ENCODE data around the gene ANKRD18A. TPM values are rescaled to one million over a fixed set of nuclear protein-coding genes. Genes with fewer than 3 reads are reported as not detected.

The ANKRD18A gene
- total and polyA plus RNA-seq, 4 donors: 0.35 to 6.7 (median 3.6) TPM

Small RNA genes within 50 kb of the gene (small RNA-seq; reads per million reads assigned to genes)
- not detected for gene AL390726.1 (ENCODE audit: low replicate concordance)
- gene AL390726.2 (ENCODE audit: low replicate concordance): not detected
- not detected for gene AL390726.3 (ENCODE audit: low replicate concordance)
- not detected for gene AL390726.4 (ENCODE audit: low replicate concordance)
- gene AL390726.5 (ENCODE audit: low replicate concordance): not detected

Other genes starting within 250 kb of the ANKRD18A start
- gene ALDH1B1, start 227.9 kb downstream of the ANKRD18A start, total RNA-seq: 10 to 100 TPM in 1 of 2 donors, 1 to 10 TPM in 1; 9.3 to 21.1 TPM
- gene ALDH1B1, start 227.9 kb downstream of the ANKRD18A start, polyA plus RNA-seq: 10 to 100 TPM in 1 of 2 donors, 1 to 10 TPM in 1; 6.4 to 14.8 TPM
- gene IGFBPL1, start 196.1 kb downstream of the ANKRD18A start, total RNA-seq: 1 to 10 TPM; 1.7 to 2.4 TPM
- under 1 TPM; 0.23 to 0.24 TPM for gene IGFBPL1, start 196.1 kb downstream of the ANKRD18A start, polyA plus RNA-seq
- gene FAM240B, start 99.5 kb upstream of the ANKRD18A start, total RNA-seq: not detected
- gene FAM240B, start 99.5 kb upstream of the ANKRD18A start, polyA plus RNA-seq: not detected